GM18907 (cell line): Measurements from ENCODE around the gene FOXO6.

Experiments
- ATAC-seq: cut with Tn5 transposase; IDR thresholded peaks from one replicate; pipeline ENCODE4 v1.9.1; 2021; ENCODE audit warnings: mild to moderate bottlenecking, moderate library complexity; ENCODE audit not compliant: unreplicated experiment

The FOXO6 gene

GRCh38 chr1:41380979-41381691 is 19.9 kb downstream of the FOXO6 start:
- ATAC-seq = no peak

GRCh38 chr1:41381692-41382479 is 20.7 kb downstream of the FOXO6 start:
- no peak for ATAC-seq

- no peak for ATAC-seq
Observed at GRCh38 chr1:41382480-41383090, 21.4 kb downstream of the FOXO6 start.

GRCh38 chr1:41383094-41383852 is 22.0 kb downstream of the FOXO6 start:
- ATAC-seq = no peak

- ATAC-seq = no peak
Observed at GRCh38 chr1:41384579-41384978, 23.3 kb downstream of the FOXO6 start.

- ATAC-seq = no peak
Observed at GRCh38 chr1:41385398-41386195, 24.4 kb downstream of the FOXO6 start.

- ATAC-seq = no peak
Observed at GRCh38 chr1:41386196-41386663, 25.0 kb downstream of the FOXO6 start.

- ATAC-seq = no peak
Observed at GRCh38 chr1:41387667-41388091, 26.4 kb downstream of the FOXO6 start.

GRCh38 chr1:41388510-41388909 is 27.3 kb downstream of the FOXO6 start:
- no peak for ATAC-seq

- ATAC-seq = no peak
Observed at GRCh38 chr1:41389009-41389408, 27.8 kb downstream of the FOXO6 start.

- ATAC-seq = no peak
Observed at GRCh38 chr1:41390166-41390565, 28.9 kb downstream of the FOXO6 start.

- ATAC-seq = no peak
Observed at GRCh38 chr1:41390573-41390972, 29.3 kb downstream of the FOXO6 start.

GRCh38 chr1:41391834-41392527 is 30.7 kb downstream of the FOXO6 start:
- ATAC-seq = no peak

GRCh38 chr1:41392528-41392924 is 31.3 kb downstream of the FOXO6 start:
- no peak for ATAC-seq

- ATAC-seq = no peak
Observed at GRCh38 chr1:41393716-41394368, 32.6 kb downstream of the FOXO6 start.

GRCh38 chr1:41394369-41394744 is 33.1 kb downstream of the FOXO6 start:
- ATAC-seq = no peak

- no peak for ATAC-seq
Observed at GRCh38 chr1:41394959-41395956, 34.0 kb downstream of the FOXO6 start.

- no peak for ATAC-seq
Observed at GRCh38 chr1:41396084-41396483, 34.9 kb downstream of the FOXO6 start.
